ENCODE results near the gene SLC4A9. TPM values are rescaled to one million over a fixed set of nuclear protein-coding genes. Genes with fewer than 3 reads are reported as not detected.
A peak's percentile ranks its signal among the peaks of the same experiment; 100 is the strongest.

SLC4A9 gene
- polyA plus RNA-seq, 3 donors: 0.28 TPM; not detected in 2

- no peaks in the 10 kb centered on the region for H3K79me2 ChIP-seq (ENCODE audit: insufficient read depth, low read length)
- no peaks in the 10 kb centered on the region for H3K9me3 ChIP-seq (replicated peaks in 1 of 2; ENCODE audit: control insufficient read depth in 1 of 2, insufficient read depth in 1 of 2, low read length in 2 of 2)
- H3K27ac ChIP-seq (ENCODE audit: low read depth in 1 of 2, low read length in 2 of 2): no peak overlapping the region
- no peaks in the 10 kb centered on the region for H3K36me3 ChIP-seq (replicated peaks in 1 of 2; ENCODE audit: control insufficient read depth in 1 of 2, insufficient read depth in 2 of 2, low read length in 2 of 2)
- no CpG with 5 or more reads among the region's 7 CpGs for WGBS (ENCODE audit: insufficient coverage)
- Mint-ChIP-seq H3K27ac (peak overlapping the region in 4 of 7 donors; percentile 12 to 70 (median 26)), H3K36me3 (peaks cover 0 to 3% of the 10 kb centered on the region in 2 donors), H3K4me1 (peaks cover 32% of the 10 kb centered on the region), H3K4me3 (no peak overlapping the region), H3K9me3 (no peaks in the 10 kb centered on the region), H3K27me3 (ENCODE audit: low read depth in 3 of 3) (peaks cover 0 to 2% (median 1%) of the 10 kb centered on the region in 3 donors)
- H3K4me3 ChIP-seq (replicated peaks in 1 of 3; ENCODE audit: low read depth in 2 of 3, low read length in 3 of 3): no peak overlapping the region
- no peak overlapping the region for H3K9ac ChIP-seq (ENCODE audit: insufficient read depth, low read length, poor library complexity, severe bottlenecking)
- H4K20me1 ChIP-seq (ENCODE audit: insufficient read depth, low read length): no peaks in the 10 kb centered on the region
- no peak overlapping the region for H2AFZ ChIP-seq (ENCODE audit: insufficient read depth, low read depth, low read length, poor library complexity, severe bottlenecking)
- peaks cover 28 to 31% of the 10 kb centered on the region in 2 donors for H3K4me1 ChIP-seq (ENCODE audit: control insufficient read depth in 1 of 2, insufficient read depth in 2 of 2, low read length in 2 of 2)
- H3K27me3 ChIP-seq (ENCODE audit: control insufficient read depth in 2 of 2, insufficient read depth in 2 of 2, low read length in 2 of 2): no peaks in the 10 kb centered on the region
- no peak overlapping the region for H3K4me2 ChIP-seq (replicated peaks; ENCODE audit: extremely low read depth, low read length, poor library complexity, severe bottlenecking)
- no peak for DNase-seq
- intact Hi-C loops (cut with micrococcal nuclease): loop anchor here in 1 of 2 donors (2.0 to 5.0 kb wide), 2 partner anchors 14 to 40 kb away; no protein-coding TSS in a partner anchor
- TF ChIP-seq, protein P1, sequence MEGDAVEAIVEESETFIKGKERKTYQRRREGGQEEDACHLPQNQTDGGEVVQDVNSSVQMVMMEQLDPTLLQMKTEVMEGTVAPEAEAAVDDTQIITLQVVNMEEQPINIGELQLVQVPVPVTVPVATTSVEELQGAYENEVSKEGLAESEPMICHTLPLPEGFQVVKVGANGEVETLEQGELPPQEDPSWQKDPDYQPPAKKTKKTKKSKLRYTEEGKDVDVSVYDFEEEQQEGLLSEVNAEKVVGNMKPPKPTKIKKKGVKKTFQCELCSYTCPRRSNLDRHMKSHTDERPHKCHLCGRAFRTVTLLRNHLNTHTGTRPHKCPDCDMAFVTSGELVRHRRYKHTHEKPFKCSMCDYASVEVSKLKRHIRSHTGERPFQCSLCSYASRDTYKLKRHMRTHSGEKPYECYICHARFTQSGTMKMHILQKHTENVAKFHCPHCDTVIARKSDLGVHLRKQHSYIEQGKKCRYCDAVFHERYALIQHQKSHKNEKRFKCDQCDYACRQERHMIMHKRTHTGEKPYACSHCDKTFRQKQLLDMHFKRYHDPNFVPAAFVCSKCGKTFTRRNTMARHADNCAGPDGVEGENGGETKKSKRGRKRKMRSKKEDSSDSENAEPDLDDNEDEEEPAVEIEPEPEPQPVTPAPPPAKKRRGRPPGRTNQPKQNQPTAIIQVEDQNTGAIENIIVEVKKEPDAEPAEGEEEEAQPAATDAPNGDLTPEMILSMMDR (IDR thresholded peaks at IDR 0.05): no peak
Observed at GRCh38 chr5:140312791-140313189, 47.2 kb upstream of the SLC4A9 start.

- no peaks in the 10 kb centered on the region for H4K20me1 ChIP-seq (ENCODE audit: insufficient read depth, low read length)
- H2AFZ ChIP-seq (ENCODE audit: insufficient read depth, low read depth, low read length, poor library complexity, severe bottlenecking): no peak overlapping the region
- no peaks in the 10 kb centered on the region for H3K79me2 ChIP-seq (ENCODE audit: insufficient read depth, low read length)
- H3K4me3 Mint-ChIP-seq: no peak overlapping the region
- no peaks in the 10 kb centered on the region for H3K9me3 ChIP-seq (replicated peaks in 1 of 2; ENCODE audit: control insufficient read depth in 1 of 2, insufficient read depth in 1 of 2, low read length in 2 of 2)
- peaks cover 6 to 15% of the 10 kb centered on the region in 2 donors for H3K36me3 Mint-ChIP-seq
- intact Hi-C loops (cut with micrococcal nuclease): no loop called here
- TF ChIP-seq, protein P1 (IDR thresholded peaks at IDR 0.05): no peak
- no peak overlapping the region for H3K4me3 ChIP-seq (replicated peaks in 1 of 3; ENCODE audit: low read depth in 2 of 3, low read length in 3 of 3)
- 100% methylated on average over 4 of the region's 5 CpGs for WGBS (ENCODE audit: insufficient coverage)
- H3K4me1 Mint-ChIP-seq: peaks cover 48% of the 10 kb centered on the region
- peaks cover 0 to 4% (median 2%) of the 10 kb centered on the region in 3 donors for H3K27me3 Mint-ChIP-seq (ENCODE audit: low read depth in 3 of 3)
- no peak overlapping the region for H3K9ac ChIP-seq (ENCODE audit: insufficient read depth, low read length, poor library complexity, severe bottlenecking)
- no peaks in the 10 kb centered on the region for H3K36me3 ChIP-seq (replicated peaks in 1 of 2; ENCODE audit: control insufficient read depth in 1 of 2, insufficient read depth in 2 of 2, low read length in 2 of 2)
- no peak overlapping the region for H3K27ac ChIP-seq (ENCODE audit: low read depth in 1 of 2, low read length in 2 of 2)
- peaks cover 46 to 48% of the 10 kb centered on the region in 2 donors for H3K4me1 ChIP-seq (ENCODE audit: control insufficient read depth in 1 of 2, insufficient read depth in 2 of 2, low read length in 2 of 2)
- peaks cover 0 to 5% (median 0%) of the 10 kb centered on the region in 7 donors for H3K9me3 Mint-ChIP-seq
- DNase-seq: no peak
- no peak overlapping the region for H3K4me2 ChIP-seq (replicated peaks; ENCODE audit: extremely low read depth, low read length, poor library complexity, severe bottlenecking)
- H3K27ac Mint-ChIP-seq: no peak overlapping the region
- no peaks in the 10 kb centered on the region for H3K27me3 ChIP-seq (ENCODE audit: control insufficient read depth in 2 of 2, insufficient read depth in 2 of 2, low read length in 2 of 2)
Observed at GRCh38 chr5:140317859-140318258, 42.1 kb upstream of the SLC4A9 start.

Measured in CD14-positive monocyte (primary cell).